HG03045 (cell line): ENCODE measurements around the gene SUSD6.

Source experiments
- ATAC-seq: cut with Tn5 transposase; IDR thresholded peaks from one replicate; pipeline ENCODE4 v1.9.1; 2021; ENCODE audit warnings: mild to moderate bottlenecking, moderate library complexity; ENCODE audit not compliant: unreplicated experiment

Gene SUSD6

DNA sequence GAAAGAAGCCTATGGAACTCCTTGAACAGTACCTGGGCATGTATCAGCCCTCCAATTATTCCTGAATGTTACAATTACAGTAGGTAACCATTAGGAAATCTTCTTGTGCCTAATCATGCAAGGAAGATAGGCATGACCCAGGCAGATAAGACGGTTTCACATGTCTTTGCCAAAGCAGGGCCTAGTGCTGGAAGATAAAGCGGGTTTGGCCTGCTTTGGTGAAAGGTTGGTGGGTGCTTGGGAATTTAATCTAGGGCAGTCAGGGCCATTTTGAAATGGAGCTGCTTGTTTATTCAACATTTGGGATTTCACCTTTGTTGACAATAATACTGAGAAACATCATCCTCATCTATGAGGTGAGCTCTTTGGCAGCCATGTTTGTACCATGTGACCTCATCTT lies 143.1 kb downstream of the SUSD6 start:
- ATAC-seq: no peak

DNA sequence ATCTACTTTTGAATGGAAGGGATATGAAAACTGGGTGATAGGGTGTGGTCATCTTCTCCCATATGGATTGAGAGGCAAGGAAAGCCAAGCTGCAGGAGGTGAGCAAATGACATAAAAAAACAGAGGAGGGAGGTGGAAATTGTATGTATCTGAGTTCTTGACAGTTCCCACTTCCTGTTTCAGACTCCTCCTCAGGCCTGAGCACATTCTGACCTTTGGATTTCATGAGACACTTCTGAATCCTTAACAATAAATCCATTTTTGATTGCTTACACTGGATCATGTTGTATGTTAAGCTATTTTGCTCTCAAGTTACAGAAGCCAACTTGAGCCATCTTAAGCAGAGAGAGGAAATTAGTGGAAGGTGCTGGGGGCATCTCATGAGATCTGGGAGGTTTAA lies 143.9 kb downstream of the SUSD6 start:
- ATAC-seq: no peak

DNA sequence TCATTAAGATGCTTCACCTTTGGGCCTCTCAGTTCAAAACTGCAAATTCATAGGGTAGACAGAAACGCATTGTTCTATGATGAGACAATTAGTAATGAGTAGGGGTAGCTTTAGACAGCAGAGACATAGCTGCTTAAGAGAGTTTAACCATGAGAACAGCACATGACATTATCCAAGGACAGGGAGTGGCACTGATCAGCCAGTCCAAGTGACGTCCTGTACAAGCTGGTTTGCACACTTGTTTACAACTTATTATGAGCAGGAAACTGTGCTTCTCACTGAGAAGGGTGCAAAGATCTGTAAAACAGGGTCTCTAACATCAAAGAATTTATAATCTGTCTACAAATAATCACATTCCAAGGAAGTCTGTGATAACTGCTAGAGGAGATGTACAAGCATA lies 144.4 kb downstream of the SUSD6 start:
- no peak for ATAC-seq

DNA sequence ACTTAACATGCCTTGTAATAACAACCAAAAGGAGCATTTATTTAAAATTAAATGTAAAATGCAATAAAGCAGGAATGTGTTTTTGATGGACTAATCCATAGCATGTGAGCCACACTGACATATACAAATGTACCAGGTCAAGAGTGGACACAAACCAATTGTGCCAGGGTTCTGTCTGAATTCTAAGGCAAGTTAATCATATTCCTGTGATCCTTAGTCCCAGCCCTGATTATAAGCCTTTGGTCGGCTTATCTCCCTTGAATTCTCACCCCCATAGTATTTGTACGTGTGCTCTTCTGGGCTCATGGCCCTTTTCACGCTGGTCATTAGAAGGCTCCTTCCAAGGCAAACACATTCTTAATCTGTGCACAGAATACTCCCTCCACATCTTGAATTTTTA lies 144.9 kb downstream of the SUSD6 start:
- ATAC-seq: no peak

DNA sequence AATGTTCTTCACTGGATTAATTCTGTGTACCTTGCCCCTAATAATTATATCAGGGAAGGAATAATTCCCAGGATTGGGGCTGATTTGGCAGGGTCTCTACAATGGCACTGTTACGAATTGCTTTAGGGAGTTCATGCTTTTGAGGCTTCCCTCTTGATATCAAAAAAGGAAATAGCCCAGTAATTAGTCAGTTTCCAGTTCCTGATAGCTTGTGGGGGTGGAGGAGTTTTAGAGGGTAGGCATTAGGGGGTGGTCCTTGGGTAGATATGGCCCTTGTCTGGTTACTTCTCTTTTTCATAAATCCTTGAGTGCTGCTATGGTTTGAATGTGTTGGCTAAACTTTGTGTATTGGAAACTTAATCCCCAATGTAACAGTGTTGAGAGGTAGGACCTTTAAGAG lies 149.4 kb downstream of the SUSD6 start:
- no peak for ATAC-seq

DNA sequence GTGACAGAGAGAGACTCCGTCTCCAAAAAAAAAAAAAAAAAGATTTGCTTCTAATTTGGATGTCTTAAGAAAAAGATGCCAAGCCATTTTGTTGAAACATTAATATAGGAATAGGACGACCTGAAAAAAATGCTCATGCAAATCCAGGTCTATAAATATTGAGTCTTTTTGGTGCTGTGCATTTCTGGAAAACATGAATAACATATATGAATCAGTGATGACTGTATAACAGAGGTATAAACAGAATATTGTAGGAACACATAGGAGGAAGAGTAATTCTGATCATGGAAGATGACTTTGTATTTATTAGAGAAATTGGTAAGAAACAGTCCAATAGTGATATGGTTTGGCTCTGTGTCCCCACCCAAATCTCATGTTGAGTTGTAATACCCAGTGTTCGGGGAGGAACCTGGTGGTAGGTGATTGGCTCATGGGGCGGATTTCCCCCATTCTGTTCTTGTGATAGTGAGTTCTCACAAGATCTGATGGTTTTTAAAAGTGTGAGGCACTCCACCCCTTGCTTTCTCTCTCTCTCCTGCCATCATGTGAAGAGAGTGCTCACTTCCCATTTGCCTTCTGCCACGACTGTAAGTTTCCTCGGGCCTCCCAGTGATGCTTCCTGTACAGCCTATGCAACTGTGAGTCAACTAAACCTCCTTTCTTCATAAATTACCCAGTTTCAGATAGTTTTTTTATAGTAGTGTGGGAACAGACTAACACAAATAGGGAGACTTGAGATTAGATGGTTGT lies 152.5 kb downstream of the SUSD6 start:
- no peak for ATAC-seq
